Measurements from ENCODE around the gene GEMIN2. TPM values are rescaled to one million over a fixed set of nuclear protein-coding genes. Genes with fewer than 3 reads are reported as not detected.
"Not testable (repeated sequence)": the region's sequence is repeated elsewhere in the genome, so short reads cannot be mapped to it uniquely, and the experiment has no call there.

GEMIN2 gene
- total RNA-seq, 2 experiments from 2014 or later: 23.1 to 24.9 TPM

DNA sequence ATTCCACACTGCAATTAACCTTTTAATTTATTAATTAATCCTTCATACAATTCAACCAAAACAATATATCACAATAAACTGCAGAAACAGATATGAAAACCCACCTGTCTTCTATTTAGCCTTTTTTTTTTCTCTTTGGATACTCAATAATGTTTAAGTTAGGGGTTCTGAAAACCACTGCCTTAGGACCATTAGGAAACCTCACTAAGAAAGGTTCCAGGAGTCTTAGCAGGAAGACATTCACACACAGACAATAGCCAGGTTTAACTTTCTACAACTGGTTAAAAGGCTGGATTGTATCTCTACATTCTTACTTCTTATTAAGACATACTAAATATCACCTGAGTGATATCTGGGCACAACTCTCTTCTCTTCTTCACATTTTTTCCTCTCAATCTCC is 14.4 kb upstream of the GEMIN2 start:
- no peak overlapping the region for H3K27ac Mint-ChIP-seq
- peaks cover 15% of the 10 kb centered on the region for H3K36me3 Mint-ChIP-seq
- no peak overlapping the region for H3K4me3 Mint-ChIP-seq
- DNase-seq (no peak), ATAC-seq (ENCODE audit: low read depth) (no peak)
- POLR2A ChIA-PET: interaction anchor here (1.0 kb wide), 1 partner anchor 11 kb away, joined by 5 read pairs; no protein-coding TSS in a partner anchor
- peaks cover 36% of the 10 kb centered on the region for H3K4me1 Mint-ChIP-seq
- H3K9me3 Mint-ChIP-seq: no peaks in the 10 kb centered on the region
- no peaks in the 10 kb centered on the region for H3K27me3 Mint-ChIP-seq

DNA sequence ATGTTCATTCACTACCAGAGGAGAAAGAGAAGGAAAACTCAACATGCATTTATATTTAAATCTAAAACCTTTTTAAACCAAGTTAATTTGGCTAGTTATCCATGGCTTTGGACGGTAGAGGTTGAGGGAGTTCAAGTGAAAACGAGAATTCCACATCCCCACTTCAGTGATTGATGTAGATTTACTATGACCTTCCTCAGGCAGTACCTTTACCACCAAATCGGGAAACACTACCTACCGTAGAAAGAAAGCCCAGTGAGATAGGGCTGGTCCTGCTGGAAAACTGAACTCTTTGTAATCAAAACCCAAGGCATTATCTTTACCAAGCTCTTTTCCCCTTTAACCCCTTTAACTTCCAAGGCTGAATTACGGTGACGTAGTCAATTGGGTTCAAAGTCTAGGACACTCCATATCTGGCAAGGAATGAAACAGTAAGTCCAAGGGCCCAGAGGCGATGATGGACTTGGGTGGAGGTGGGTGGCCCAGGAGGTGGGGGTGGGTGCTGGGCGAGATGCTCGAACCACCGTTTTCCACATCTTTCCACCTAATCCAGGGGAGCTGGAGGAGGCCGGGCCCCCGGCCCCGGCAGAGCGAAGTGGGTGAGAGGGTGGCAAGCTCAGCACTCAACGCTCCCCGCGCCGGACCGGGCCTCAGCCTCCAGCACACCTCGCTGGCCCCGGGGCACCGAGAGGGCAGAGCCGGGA is 11.7 kb upstream of the GEMIN2 start:
- Mint-ChIP-seq H3K4me1 (peaks cover 36% of the 10 kb centered on the region), H3K27me3 (no peaks in the 10 kb centered on the region), H3K9me3 (no peaks in the 10 kb centered on the region), H3K27ac (peak overlapping the region; percentile 63), H3K4me3 (peak overlapping the region; percentile 99), H3K36me3 (peaks cover 5% of the 10 kb centered on the region)
- ATAC-seq (ENCODE audit: low read depth) (peak; percentile 11), DNase-seq (no peak)
- POLR2A ChIA-PET: interaction anchor here (0.5 to 3.0 kb wide), 12 partner anchors 12 to 1029 kb away, joined by 3 to 40 read pairs (median 4); partner anchors contain the start of genes FBXO33, GEMIN2, PNN and TRAPPC6B

DNA sequence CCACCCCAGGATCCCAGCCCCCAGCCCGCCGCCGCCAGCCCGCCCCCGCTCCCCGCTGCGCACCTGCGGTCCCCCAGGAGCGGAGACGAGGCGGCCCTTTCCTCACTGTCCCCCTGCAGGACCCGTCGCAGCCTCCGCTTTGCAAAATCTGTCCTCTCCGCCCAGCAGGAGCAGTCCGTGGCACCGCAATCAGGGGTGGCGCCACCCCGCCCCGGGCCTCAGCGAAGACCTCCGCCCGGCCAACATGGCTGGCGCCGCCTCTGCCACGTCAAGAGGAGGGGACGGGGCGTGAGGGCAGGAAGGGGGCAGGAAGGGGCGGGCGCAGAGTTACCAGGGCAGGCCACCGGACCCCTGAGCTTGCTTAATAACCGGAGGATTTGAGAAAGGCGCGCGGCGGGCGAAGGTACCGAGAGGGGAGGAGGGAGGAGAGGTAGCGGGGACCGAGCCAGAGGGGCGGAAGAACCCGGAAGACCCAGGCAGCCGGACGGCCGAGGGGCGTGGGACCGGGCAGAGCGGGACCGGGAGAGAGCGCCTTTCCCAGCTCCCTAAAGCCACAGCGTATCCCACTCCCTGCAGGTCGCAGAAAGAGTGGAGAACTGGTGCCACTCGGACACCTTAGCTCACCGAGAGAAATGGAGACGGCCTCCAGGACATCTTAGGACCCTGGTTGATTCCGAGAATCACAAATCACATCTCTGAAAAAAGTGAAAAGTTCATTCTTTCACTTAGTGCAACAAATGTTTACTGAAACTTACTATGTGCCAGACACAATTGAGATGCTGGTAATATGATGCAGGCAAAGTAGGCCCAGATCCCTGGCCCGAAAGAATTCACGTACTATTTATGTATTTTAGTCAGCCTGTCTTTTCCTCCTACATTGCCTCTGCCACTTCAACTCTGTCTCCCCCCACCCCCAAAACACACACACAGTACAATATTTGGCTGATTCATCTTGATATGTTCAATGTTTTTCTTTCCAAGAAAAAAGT is 10.9 kb upstream of the GEMIN2 start, which contains the start of gene SEC23A:
TSS of gene SEC23A (minus strand) at position 267 of the 989 bp plus-strand sequence. CDS start 7,117 bp downstream, outside the sequence.
- peaks cover 3% of the 10 kb centered on the region for H3K36me3 Mint-ChIP-seq
- H3K4me1 Mint-ChIP-seq: peaks cover 37% of the 10 kb centered on the region
- H3K4me3 Mint-ChIP-seq: peak within 1 kb of the TSS; percentile 99
- peak; percentile 84 for DNase-seq
- H3K27ac Mint-ChIP-seq: peak within 1 kb of the TSS; percentile 98
- POLR2A ChIA-PET: interaction anchor here (0.6 to 3.0 kb wide), 14 partner anchors 11 to 1030 kb away, joined by 3 to 40 read pairs (median 4); partner anchors contain the start of genes FBXO33, GEMIN2, PNN and TRAPPC6B
- peak; percentile 96 for ATAC-seq (ENCODE audit: low read depth)
- H3K27me3 Mint-ChIP-seq: no peaks in the 10 kb centered on the region
- H3K9me3 Mint-ChIP-seq: no peaks in the 10 kb centered on the region

DNA sequence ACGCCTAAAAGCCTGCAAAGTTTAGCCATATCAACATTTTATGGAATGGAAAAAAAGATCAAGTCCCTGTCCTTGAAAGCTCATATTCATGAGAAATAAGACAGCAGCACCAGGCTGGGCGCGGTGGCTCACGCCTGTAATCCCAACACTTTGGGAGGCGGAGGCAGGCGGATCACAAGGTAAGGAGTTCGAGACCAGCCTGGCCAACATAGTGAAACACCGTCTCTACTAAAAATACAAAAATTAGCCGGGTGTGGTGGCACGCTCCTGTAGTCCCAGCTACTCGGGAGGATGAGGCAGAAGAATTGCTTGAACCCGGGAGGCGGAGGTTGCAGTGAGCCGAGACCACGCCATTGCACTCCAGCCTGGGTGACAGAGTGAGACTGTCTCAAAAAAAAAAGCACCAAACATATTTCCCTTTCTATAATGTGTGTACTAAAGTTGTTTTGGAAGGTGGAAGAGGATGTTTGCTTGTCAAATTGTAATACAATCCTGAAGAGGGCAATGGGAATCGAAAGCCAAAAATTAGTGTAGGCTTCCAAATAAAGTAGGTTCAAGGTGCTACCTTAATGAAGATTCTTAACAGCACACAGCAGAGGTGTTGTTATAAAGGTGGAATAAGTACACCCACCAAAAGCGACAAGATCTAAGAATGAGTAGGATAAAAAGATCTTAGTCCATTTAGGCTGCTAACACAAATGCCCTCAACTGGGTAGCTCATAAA is 9.9 kb upstream of the GEMIN2 start:
- H3K4me1 Mint-ChIP-seq: peaks cover 36% of the 10 kb centered on the region
- H3K27me3 Mint-ChIP-seq; ATAC-seq (ENCODE audit: low read depth); H3K9me3 Mint-ChIP-seq; DNase-seq; H3K36me3 Mint-ChIP-seq: not testable (repeated sequence)
- H3K27ac Mint-ChIP-seq: peak overlapping the region; percentile 98
- POLR2A ChIA-PET: interaction anchor here (0.6 to 3.0 kb wide), 5 partner anchors 9 to 328 kb away, joined by 3 to 40 read pairs (median 4); partner anchors contain the start of genes FBXO33 and GEMIN2
- peak overlapping the region; percentile 99 for H3K4me3 Mint-ChIP-seq

DNA sequence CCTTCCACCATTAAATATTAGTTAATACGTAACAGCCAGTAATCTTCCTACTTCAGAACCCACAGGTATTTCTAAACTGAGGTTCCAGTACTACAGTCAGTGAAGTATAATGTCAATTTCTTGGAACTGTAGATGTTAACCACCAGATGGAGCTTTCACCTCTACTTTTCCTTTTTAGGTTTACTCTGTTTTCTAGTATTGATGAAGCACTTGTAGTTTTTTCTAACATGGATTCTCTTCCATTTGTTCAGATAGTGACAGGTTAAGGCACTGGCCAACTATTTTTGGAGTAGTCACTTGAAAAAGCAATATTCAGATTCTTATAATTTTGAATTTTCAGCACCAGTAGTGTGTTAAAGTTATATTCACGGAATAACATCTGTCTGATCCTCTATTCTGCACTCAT is 6.5 kb upstream of the GEMIN2 start:
- no peak for DNase-seq
- Mint-ChIP-seq H3K9me3 (no peaks in the 10 kb centered on the region), H3K27me3 (no peaks in the 10 kb centered on the region), H3K27ac (no peak overlapping the region), H3K4me1 (peaks cover 22% of the 10 kb centered on the region), H3K4me3 (no peak overlapping the region), H3K36me3 (no peaks in the 10 kb centered on the region)
- POLR2A ChIA-PET: no interaction called here
- no peak for ATAC-seq (ENCODE audit: low read depth)

DNA sequence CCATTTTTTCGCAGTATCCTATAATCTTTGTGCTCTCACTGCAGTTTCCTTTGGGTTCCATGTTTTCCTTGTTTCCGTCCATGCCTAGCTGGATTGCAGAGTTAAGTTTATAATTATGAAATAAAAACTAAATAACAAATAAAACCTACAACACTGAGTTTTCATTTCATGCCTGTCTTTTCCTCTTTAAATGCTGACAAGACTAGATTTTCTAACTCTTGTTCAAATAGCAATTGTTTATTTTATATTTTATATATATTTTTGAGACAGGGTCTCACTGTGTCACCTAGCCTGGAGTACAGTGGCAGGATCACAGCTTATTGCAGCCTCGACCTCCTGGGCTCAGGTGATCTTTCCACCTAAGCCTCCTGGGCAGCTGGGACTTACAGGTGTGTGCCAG is 5.3 kb upstream of the GEMIN2 start:
- POLR2A ChIA-PET: no interaction called here
- Mint-ChIP-seq H3K9me3 (no peaks in the 10 kb centered on the region), H3K27ac (no peak overlapping the region), H3K36me3 (no peaks in the 10 kb centered on the region), H3K4me3 (no peak overlapping the region), H3K27me3 (no peaks in the 10 kb centered on the region), H3K4me1 (peaks cover 26% of the 10 kb centered on the region)
- no peak for DNase-seq
- no peak for ATAC-seq (ENCODE audit: low read depth)

DNA sequence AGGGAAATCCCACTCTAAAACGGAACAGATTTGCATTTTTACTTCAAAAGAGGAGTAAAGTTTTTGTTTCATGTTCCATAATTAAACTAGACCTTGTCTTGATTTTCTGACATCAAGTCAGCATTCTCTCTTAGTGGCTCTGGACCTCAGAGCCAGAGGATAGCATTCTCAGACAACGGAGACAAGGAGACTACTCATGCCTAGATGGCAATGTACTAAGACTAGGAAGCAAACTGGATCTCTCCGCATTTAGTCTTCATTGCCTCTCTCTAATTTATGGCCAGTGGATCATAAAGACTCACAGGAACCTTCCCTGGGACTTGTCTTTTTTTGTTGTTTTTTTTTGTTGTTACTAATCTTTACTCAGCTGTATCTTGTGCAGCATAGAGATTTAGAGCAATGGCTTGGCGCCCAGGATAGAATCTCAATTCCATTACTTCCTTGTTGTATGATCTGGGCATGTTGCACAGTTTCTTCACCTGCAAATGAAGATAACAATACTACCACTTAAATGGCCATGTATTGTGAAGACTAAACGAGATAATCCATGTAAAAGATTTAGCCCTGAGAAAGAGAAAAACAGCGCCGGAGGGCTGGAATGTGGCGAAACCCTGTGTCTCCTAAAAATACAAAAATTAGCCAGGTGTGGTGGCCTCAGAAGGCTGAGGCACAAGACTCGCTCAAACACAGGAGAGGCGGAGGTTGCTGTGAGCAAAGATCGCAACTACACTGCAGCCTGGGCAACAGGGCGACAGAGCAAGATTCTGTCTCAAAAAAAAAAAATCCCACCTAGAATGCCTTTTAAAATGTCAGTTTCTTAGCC is 4.0 kb upstream of the GEMIN2 start:
- POLR2A ChIA-PET: interaction anchor here (1.0 kb wide), 1 partner anchor 11 kb away, joined by 5 read pairs; no protein-coding TSS in a partner anchor
- Mint-ChIP-seq H3K27ac (no peak overlapping the region), H3K27me3 (no peaks in the 10 kb centered on the region), H3K4me1 (peaks cover 24% of the 10 kb centered on the region), H3K4me3 (no peak overlapping the region), H3K36me3 (no peaks in the 10 kb centered on the region), H3K9me3 (no peaks in the 10 kb centered on the region)
- ATAC-seq (ENCODE audit: low read depth) (no peak), DNase-seq (no peak)

DNA sequence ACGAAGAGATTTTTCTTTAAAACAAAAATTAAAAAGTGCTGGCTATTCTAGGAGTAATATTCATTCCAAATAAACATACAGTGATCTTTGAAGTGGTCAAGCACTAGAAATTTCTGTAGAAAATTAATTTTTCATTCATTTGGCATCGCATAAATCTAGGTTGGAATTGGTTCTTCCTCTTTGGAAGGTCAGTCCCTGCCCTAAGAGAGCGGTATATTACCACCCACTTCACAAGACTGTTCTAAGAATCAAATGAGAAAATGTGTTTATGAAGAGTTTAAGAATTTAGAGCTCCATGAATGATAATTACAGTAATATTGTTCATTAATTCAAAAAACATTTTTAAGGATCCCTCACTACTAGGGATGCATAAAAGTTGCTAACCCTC is 444 bp upstream of the GEMIN2 start:
- H3K36me3 Mint-ChIP-seq: no peaks in the 10 kb centered on the region
- no peaks in the 10 kb centered on the region for H3K27me3 Mint-ChIP-seq
- no peak for DNase-seq
- H3K4me1 Mint-ChIP-seq: peaks cover 25% of the 10 kb centered on the region
- H3K9me3 Mint-ChIP-seq: no peaks in the 10 kb centered on the region
- peak overlapping the region; percentile 95 for H3K27ac Mint-ChIP-seq
- peak overlapping the region; percentile 96 for H3K4me3 Mint-ChIP-seq
- ATAC-seq (ENCODE audit: low read depth): peak; percentile 1
- POLR2A ChIA-PET: interaction anchor here (0.6 to 4.9 kb wide), 11 partner anchors 9 to 319 kb away, joined by 3 to 40 read pairs (median 5); partner anchors contain the start of genes FBXO33, PNN, SEC23A and TRAPPC6B

DNA sequence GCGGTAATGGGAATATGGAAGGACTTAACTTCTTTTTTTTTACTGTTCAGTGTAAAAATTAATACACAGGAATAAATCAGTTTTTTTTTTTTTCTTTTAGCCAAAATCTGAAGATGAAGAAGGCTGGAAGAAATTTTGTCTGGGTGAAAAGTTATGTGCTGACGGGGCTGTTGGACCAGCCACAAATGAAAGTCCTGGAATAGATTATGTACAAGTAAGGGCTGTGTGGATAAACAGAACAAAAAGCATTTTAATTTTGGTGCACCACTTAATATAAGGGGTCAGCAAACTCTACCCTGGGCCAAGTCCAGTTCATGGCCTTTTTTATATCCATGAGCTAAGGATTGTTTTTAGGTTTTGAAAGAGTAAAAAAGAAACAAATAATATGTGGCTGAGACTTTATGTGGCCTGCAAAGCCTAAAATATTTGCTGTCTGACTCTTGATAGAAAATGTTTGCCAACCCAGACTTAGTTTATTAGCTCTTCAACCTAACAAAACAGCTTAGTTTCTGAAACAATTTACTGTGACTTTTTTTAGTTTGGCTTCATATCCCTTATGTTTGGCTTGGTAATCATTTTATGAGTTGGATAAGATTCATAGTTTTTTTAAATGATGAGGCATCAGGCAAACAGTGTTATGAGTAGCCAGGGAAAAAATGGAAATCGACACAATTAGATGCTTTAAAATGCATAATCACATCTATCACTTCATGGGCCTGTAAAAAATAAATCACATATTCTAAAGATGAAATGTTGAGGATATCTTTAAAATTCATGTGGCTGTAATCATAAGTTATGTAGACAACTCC is 8.4 kb downstream of the GEMIN2 start:
- no peak for DNase-seq
- peaks cover 24% of the 10 kb centered on the region for H3K36me3 Mint-ChIP-seq
- POLR2A ChIA-PET: interaction anchor here (1.9 kb wide), 1 partner anchor 310 kb away, joined by 6 read pairs; the partner anchor contains the start of gene FBXO33
- no peaks in the 10 kb centered on the region for H3K9me3 Mint-ChIP-seq
- peaks cover under 1% of the 10 kb centered on the region for H3K4me1 Mint-ChIP-seq
- H3K27ac Mint-ChIP-seq: no peak overlapping the region
- ATAC-seq (ENCODE audit: low read depth): no peak
- no peaks in the 10 kb centered on the region for H3K27me3 Mint-ChIP-seq
- no peak overlapping the region for H3K4me3 Mint-ChIP-seq

DNA sequence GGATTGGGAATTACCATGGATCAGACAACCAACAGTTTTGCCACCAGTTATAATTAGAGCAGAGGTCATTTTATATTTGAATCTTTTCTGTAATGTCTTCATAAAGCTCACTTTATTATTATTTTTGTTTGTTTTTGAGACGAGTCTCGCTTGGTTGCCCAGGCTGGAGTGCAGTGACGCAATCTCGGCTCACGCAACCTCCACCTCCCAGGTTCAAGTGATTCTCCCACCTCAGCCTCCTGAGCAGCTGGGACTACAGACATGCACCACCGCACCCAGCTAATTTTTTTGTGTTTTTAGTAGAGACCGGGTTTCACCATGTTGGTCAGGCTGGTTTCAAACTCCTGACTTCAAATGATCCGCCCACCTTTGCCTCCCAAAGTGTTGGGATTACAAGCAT is 23.7 kb downstream of the GEMIN2 start:
- POLR2A ChIA-PET; DNase-seq; ATAC-seq (ENCODE audit: low read depth); H3K4me3 Mint-ChIP-seq; H3K4me1 Mint-ChIP-seq; H3K27ac Mint-ChIP-seq; H3K27me3 Mint-ChIP-seq; H3K9me3 Mint-ChIP-seq: not testable (repeated sequence)
- peaks cover 40% of the 10 kb centered on the region for H3K36me3 Mint-ChIP-seq

DNA sequence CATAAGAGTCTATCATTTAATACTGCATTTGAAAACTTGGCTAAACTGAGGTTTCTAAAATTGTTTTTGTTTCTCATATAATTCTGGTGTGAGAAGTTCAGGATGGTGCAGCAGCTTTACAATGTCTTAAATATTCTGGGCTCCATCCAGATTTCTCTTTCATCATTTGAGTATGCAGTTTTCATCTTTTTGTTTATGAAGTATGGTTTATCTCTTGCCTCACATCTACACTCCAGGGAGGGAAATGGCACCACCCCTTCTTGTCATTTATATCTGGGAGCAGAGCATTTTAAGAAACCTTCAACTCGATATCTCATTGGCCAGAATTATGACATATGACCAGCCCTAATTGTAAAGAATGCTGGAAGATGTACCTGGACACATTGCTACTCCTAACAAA is 24.3 kb downstream of the GEMIN2 start:
- Mint-ChIP-seq H3K9me3 (peaks cover 8% of the 10 kb centered on the region), H3K36me3 (peaks cover 45% of the 10 kb centered on the region), H3K27me3 (no peaks in the 10 kb centered on the region), H3K4me3 (no peak overlapping the region), H3K27ac (no peak overlapping the region), H3K4me1 (no peaks in the 10 kb centered on the region)
- ATAC-seq (ENCODE audit: low read depth) (no peak), DNase-seq (no peak)
- POLR2A ChIA-PET: no interaction called here

Measured in activated naive CD8-positive, alpha-beta T cell treated with anti-CD3 and anti-CD28 coated beads, Interleukin-2, amount 10 ng/mL, durations not matched to agents 7 days and 5 days (primary cell).